Measurements from ENCODE around the gene PAM16.
A peak's percentile ranks its signal among the peaks of the same experiment; 100 is the strongest.

The PAM16 gene

DNA sequence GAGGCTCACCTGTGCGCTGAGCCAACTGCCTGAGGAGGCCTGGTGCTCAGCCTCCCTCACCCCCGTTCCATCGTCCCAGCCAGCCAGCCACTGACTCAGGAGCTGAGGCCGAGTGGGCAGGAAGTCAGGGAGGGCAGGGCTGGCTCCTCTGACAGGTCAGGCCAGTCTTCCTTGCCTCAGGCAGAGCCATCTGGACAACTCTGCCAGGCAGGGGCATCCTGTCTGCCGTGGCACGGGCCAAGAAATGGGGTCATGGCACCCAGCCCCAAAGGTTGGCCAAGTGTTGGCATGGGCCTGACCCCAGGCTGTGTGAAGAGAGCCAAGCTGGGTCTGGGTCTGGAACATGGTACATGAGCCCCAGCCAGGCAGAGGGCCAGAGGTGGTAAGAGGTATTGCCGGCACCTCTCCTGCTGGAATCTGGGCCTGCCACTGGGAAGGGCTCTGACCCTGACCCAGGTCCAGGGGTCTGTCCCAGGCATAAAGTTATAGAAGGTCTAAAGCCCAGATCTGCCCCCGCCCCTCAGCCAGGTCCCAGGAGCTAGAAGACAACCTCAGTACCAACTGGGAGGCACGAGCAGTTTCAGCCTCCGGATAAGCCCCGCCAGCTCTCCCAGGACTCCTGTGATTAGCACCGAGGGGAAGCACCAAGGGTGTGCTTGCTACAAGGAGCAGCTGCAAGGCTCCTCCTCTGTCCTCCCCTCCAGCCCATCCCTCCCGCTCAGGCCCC is 18.0 kb upstream of the PAM16 start:
- Mint-ChIP-seq H3K9me3 (no peaks in the 10 kb centered on the region), H3K4me1 (peaks cover 24 to 38% of the 10 kb centered on the region in 2 donors), H3K27ac (no peak overlapping the region), H3K36me3 (peaks cover 10 to 13% of the 10 kb centered on the region in 2 donors), H3K4me3 (no peak overlapping the region), H3K27me3 (no peaks in the 10 kb centered on the region)
- DNase-seq (no peak), ATAC-seq (replicated peaks) (no peak)

DNA sequence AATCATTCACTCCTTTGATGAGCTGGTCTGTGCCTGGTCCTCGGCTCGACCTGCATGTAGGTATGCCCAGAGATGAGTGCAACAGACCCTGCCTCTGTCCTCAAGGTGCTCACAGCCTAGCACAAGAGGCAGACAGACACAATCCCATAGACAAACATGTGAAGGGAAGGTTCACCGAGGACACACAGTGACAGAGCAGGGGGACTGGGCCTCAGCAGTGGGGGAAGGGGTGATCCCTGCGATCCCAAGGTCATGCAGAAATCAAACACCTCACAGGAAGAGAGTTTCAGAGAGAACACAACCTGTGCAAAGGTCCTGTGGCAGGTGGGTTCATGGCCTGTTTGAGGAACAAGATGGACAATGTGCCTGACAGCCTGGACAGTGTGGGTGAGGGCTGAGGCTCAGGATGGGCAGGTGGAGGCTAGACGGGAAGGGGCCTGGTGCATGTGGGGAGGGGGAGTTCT is 16.3 kb upstream of the PAM16 start:
- H3K36me3 Mint-ChIP-seq = peaks cover 17 to 25% of the 10 kb centered on the region in 2 donors
- ATAC-seq (replicated peaks) = no peak

DNA sequence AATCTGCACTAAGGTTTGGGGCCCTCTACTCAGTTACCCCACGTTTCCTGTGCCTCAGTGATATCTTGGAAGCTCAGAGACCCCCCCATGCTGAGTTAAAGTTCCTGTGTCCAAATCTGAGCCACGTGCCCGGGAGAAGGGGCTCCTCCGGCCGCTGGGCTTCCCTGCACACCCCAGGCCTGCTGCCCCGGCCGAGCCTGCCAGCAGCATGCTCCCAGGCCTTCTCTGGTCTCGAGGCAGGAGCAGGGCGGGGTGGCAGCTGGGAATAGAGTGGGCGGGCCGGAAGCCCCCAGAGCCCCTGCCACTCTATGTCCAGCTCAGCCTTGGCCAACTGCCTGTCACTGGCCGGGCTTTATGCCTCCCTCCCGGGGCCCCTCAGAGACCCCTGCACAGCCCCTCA is 14.9 kb upstream of the PAM16 start:
- H3K9me3 Mint-ChIP-seq = no peaks in the 10 kb centered on the region
- peaks cover 21 to 30% of the 10 kb centered on the region in 2 donors for H3K36me3 Mint-ChIP-seq
- no peaks in the 10 kb centered on the region for H3K27me3 Mint-ChIP-seq
- ATAC-seq (replicated peaks) (no peak), DNase-seq (no peak)
- peaks cover 20 to 21% of the 10 kb centered on the region in 2 donors for H3K4me1 Mint-ChIP-seq
- H3K27ac Mint-ChIP-seq = peak overlapping the region; percentile 87
- no peak overlapping the region for H3K4me3 Mint-ChIP-seq

More for the DNA sequence above, 16.3 kb upstream of the PAM16 start:
- peaks cover 22 to 26% of the 10 kb centered on the region in 2 donors for H3K4me1 Mint-ChIP-seq
- no peak for DNase-seq
- no peak overlapping the region for H3K4me3 Mint-ChIP-seq
- H3K27me3 Mint-ChIP-seq = no peaks in the 10 kb centered on the region
- H3K27ac Mint-ChIP-seq = peak overlapping the region; percentile 67
- no peaks in the 10 kb centered on the region for H3K9me3 Mint-ChIP-seq

DNA sequence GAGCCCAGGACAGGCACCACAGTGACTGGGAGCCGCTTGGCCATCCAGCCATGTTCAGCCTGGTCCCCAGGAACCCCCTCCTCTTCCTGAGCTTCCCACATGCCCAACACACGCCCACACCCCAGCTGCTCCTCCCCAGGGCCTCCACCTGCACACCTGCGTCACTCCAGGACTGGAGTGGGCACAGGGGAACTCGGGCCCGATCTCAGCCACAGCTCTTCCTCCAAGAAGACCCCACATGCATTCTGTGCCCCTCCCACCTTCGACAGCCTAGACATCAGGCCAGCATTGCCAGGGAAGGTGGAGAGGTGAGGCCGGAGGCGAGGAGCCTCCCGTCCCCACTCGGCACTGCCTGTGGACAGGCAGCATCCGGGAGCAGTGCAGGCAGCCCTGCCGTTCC is 14.5 kb upstream of the PAM16 start:
- peaks cover 21 to 22% of the 10 kb centered on the region in 2 donors for H3K4me1 Mint-ChIP-seq
- ATAC-seq (replicated peaks) = no peak
- H3K27me3 Mint-ChIP-seq = no peaks in the 10 kb centered on the region
- H3K9me3 Mint-ChIP-seq = no peaks in the 10 kb centered on the region
- H3K36me3 Mint-ChIP-seq = peaks cover 25 to 34% of the 10 kb centered on the region in 2 donors
- peak overlapping the region; percentile 87 for H3K27ac Mint-ChIP-seq
- DNase-seq = no peak
- no peak overlapping the region for H3K4me3 Mint-ChIP-seq

DNA sequence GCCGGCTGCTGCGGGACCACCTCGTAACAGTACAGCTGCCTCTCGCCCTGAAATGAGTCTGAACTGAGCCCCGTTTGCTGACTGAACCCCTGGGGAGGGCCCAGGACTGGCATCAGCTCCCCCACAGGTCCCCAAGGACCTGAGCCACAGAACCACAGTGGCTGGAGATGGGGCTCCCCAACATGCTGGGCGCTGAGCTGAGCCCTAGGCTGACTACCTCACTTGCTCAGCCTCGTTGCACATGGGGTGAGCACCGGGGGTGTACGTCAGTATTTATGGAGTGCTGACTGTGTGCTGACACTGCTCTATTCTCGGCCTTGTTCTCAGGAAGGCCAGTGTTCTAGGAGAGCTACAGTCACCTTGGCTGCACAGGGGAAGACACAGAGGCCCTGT is 13.9 kb upstream of the PAM16 start:
- Mint-ChIP-seq H3K27ac (peak overlapping the region; percentile 87), H3K9me3 (no peaks in the 10 kb centered on the region), H3K4me3 (peak overlapping the region in 1 of 2 donors; percentile 44), H3K4me1 (peaks cover 21 to 23% of the 10 kb centered on the region in 2 donors), H3K27me3 (no peaks in the 10 kb centered on the region), H3K36me3 (peaks cover 29 to 40% of the 10 kb centered on the region in 2 donors)
- ATAC-seq (replicated peaks) = peak; percentile 94 to 95
- peak; percentile 83 for DNase-seq

DNA sequence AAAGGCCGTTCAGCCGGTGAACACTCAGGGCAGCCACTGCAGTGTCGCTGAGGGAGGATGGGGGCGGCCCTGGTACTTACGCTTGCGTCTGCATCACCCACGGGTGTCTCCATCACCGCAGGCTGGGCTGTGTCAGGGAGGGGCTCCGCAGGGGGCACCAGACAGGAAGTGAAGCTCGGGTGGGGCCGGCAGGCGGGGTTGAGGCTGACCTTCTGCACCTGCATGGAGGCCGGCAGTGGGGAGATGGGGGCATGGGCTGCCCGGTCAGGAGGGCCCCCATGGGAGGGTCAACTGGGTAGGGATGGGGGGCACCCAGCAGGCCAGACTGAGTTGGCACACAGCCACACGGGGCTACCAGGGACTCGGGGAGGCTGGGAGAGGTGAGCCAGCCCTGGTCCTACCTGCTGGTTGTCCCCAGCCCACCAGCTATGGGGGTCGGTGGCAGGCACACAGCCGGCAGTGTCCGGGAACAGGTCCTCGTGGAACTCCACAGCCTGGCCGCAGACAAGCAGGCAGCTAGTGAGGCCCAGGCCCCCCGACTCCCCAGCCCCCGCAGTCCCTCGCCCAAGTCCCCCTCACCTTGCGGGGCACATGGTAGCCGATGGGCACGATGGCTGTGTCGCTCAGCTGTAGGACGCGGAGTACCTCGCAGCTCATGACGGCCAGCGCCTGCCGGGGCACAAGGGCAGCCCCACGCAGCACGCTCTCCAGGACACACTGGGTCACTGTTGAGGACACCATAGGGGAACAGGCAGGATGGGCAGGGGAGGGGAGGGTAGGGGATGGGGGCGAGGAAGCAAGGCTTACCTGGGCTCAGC is 13.3 kb upstream of the PAM16 start:
- Mint-ChIP-seq H3K4me1 (peaks cover 21 to 24% of the 10 kb centered on the region in 2 donors), H3K27ac (peak overlapping the region; percentile 62)

DNA sequence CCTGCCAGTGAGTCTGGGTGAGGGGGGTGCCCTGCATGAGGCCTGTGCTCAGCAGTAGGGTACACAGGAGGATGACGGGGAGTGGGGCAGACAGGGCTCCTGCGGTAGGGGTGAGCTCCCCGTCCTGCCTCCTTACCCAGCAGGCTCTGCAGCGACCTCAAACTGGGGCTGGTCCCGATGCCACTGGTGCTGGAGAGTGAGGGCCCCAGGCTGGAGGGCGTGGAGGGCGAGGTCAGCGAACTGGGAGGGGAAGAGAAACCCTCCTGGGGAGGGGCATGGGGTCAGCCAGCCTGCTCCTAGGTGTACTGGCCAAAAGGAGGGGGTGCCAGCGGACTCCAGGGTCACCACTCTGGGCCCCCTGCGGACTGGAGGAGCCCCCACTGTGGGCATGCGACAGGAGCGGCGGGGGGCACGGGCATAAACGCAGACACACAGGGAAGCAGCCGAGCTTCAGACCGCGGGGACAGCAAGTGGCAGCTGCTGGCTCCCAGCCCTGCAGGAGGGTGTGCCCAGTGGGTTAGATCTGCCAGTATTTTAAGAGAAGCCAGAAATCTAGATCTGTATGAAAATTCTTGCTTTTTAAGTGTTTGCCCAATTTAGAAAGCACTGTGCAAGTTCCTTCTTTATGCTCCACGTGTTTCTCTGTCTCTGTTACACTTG is 11.5 kb upstream of the PAM16 start:
- DNase-seq (no peak), ATAC-seq (replicated peaks) (no peak)
- Mint-ChIP-seq H3K4me3 (no peak overlapping the region), H3K36me3 (peaks cover 32 to 48% of the 10 kb centered on the region in 2 donors), H3K27ac (no peak overlapping the region), H3K4me1 (peaks cover 21 to 23% of the 10 kb centered on the region in 2 donors), H3K9me3 (no peaks in the 10 kb centered on the region), H3K27me3 (no peaks in the 10 kb centered on the region)

More for the DNA sequence above, 13.3 kb upstream of the PAM16 start:
- H3K9me3 Mint-ChIP-seq = no peaks in the 10 kb centered on the region
- H3K27me3 Mint-ChIP-seq = no peaks in the 10 kb centered on the region
- H3K4me3 Mint-ChIP-seq = peak overlapping the region in 1 of 2 donors; percentile 44
- peak; percentile 26 for DNase-seq
- peak in 1 of 2 donors; percentile 18 for ATAC-seq (replicated peaks)
- peaks cover 32 to 45% of the 10 kb centered on the region in 2 donors for H3K36me3 Mint-ChIP-seq

DNA sequence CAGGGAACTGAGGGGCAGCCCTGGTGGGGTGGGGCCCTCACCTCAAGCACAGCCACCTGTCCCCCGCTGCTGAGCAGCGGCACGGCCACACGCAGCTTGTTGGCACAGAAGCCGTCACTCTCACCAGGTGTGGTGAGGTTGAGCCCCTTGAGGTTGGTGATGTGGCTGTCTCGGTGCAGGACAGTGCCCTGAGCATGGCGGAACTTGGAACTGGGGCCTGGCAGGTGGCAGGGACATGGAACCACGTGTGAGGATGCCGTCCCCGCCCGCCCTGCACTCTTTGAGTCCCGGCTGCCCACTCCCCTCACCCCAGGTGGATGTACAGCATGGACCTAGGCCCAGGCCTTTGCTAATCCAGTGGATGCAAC is 10.8 kb upstream of the PAM16 start:
- Mint-ChIP-seq H3K4me3 (no peak overlapping the region), H3K27me3 (no peaks in the 10 kb centered on the region), H3K9me3 (no peaks in the 10 kb centered on the region), H3K36me3 (peaks cover 32 to 44% of the 10 kb centered on the region in 2 donors), H3K27ac (no peak overlapping the region), H3K4me1 (peaks cover 19 to 21% of the 10 kb centered on the region in 2 donors)
- DNase-seq (no peak), ATAC-seq (replicated peaks) (no peak)

DNA sequence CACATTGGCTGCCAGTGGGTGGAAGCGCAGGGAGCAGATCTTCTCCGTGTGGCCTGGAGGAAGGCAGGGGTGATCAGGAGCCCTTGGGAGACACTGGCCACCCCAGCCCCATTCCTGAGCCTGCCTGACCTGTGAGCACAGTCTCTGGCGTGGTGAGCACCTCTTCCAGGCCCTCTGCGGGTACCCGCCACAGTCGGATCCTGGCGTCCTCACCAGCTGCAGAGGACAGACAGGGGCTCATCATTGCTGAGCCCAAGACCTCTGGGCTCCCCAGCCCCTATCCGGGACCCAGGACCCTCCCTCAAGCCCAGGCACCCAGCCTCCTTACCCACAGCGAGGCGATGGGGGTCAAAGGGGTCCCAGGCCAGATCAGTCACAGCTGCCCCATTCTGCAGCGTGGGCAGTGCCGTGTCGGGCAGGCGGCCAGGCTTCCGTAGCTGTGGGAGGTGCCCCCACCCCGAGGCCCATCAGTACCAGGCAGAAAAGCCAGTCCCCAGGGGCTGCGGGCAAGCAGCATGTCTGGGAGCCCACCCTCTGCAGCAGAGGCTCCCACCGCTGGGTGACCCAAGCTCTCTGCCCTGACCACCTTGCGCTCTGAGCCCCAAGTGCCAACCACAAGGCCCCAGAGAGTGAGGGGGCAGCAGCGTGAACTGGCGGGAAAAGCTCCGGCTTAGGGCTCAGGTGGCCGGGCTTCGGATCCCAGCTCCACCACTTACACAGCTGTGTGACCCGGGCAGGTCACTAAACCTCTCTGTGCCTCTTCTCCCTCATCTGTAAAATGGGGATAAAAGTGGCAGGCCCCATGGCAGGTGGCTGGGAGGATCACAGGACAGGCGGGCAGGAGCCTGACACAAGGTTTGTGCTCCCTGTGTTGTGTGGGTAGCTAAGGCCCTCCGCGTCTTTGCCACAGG is 10.2 kb upstream of the PAM16 start:
- peak overlapping the region; percentile 9 for H3K27ac Mint-ChIP-seq
- ATAC-seq (replicated peaks) (no peak), DNase-seq (no peak)
- peaks cover 19 to 21% of the 10 kb centered on the region in 2 donors for H3K4me1 Mint-ChIP-seq
- H3K9me3 Mint-ChIP-seq = no peaks in the 10 kb centered on the region
- no peak overlapping the region for H3K4me3 Mint-ChIP-seq
- H3K36me3 Mint-ChIP-seq = peaks cover 32 to 44% of the 10 kb centered on the region in 2 donors
- H3K27me3 Mint-ChIP-seq = no peaks in the 10 kb centered on the region

DNA sequence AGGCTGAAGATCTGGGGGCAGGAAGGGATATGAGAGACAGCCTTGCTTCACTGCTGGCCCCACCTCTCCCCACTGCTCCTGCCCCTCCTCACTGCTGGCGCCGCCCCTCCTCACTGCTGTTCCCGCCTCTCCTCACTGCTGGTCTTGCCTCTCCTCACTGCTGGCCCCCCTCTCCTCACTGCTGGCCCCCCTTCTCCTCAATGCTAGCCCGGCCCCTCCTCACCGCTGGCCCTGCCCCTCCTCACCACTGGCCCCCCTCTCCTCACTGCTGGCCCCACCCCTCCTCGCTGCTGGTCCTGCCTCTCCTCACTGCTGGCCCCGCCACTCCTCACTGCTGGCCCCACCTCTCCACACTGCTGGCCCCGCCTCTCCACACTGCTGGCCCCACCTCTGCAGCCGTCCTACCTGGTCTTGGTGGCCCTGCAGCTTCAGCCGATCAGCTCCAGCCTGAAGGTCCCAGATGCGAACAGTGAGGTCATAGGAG is 9.5 kb upstream of the PAM16 start:
- H3K36me3 Mint-ChIP-seq = peaks cover 32 to 43% of the 10 kb centered on the region in 2 donors
- no peak overlapping the region for H3K27ac Mint-ChIP-seq
- no peak overlapping the region for H3K4me3 Mint-ChIP-seq
- no peak for DNase-seq
- peaks cover 17% of the 10 kb centered on the region in 2 donors for H3K4me1 Mint-ChIP-seq
- H3K27me3 Mint-ChIP-seq = no peaks in the 10 kb centered on the region
- ATAC-seq (replicated peaks) = no peak
- H3K9me3 Mint-ChIP-seq = no peaks in the 10 kb centered on the region

DNA sequence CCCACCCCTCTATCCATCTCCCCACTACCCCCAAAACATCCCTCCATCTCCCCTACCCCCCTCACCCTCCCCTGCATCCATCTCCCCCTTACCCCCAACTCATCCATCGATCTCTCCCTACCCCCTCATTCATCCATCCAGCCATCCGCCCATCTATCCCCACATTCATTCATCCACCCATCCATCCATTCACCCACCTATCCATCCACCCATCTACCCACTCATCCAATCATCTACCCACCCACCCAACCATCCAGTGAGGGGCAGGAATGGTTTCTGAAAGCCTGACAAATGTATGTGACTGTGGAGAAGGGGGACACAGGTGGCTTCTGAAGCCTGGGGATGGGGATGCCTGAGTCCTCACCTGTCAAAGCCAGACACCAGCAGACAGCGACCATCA is 8.8 kb upstream of the PAM16 start:
- no peaks in the 10 kb centered on the region for H3K27me3 Mint-ChIP-seq
- no peak overlapping the region for H3K27ac Mint-ChIP-seq
- H3K4me3 Mint-ChIP-seq = no peak overlapping the region
- no peaks in the 10 kb centered on the region for H3K9me3 Mint-ChIP-seq
- peaks cover 10 to 12% of the 10 kb centered on the region in 2 donors for H3K4me1 Mint-ChIP-seq
- no peak for ATAC-seq (replicated peaks)
- H3K36me3 Mint-ChIP-seq = peaks cover 33 to 43% of the 10 kb centered on the region in 2 donors
- no peak for DNase-seq

DNA sequence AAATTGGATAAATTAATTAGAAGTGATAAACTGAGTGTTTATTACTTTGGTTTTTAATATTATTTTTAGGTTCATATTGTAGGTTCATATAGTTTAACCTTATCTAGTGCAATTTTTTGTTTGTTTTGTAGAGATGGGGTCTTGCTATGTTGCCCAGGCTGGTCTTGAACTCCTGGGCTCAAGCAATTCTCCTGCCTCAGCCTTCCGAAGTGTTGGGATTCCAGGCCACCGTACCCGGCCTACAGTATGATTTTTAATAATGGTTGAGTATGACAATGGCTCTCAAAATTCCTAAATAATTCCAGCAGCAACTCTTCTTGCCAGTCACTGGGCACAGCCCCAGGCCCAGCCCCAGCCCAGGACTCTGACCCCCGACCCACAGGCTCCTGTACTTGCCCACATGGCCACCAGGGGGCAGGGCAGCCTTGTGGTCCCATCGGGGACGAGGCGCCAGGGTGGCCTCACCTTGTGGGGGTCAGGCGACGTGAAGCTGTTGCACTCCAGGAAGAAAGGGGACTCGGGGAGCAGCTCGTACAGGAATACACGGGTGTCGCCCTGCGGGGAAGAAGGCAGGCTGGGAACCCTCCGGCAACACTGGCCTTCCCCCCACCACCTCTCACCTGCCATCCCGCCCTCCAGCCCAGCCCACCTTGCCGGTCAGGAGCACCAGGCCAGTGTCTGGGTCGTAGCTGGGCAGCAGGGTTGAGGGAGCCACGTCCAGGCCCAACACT is 7.9 kb upstream of the PAM16 start:
- DNase-seq = peak; percentile 42
- Mint-ChIP-seq H3K9me3 (no peaks in the 10 kb centered on the region), H3K36me3 (peaks cover 37 to 44% of the 10 kb centered on the region in 2 donors), H3K27ac (no peak overlapping the region), H3K27me3 (no peaks in the 10 kb centered on the region), H3K4me3 (no peak overlapping the region), H3K4me1 (peaks cover 3 to 8% of the 10 kb centered on the region in 2 donors)
- peak; percentile 75 to 81 for ATAC-seq (replicated peaks)

DNA sequence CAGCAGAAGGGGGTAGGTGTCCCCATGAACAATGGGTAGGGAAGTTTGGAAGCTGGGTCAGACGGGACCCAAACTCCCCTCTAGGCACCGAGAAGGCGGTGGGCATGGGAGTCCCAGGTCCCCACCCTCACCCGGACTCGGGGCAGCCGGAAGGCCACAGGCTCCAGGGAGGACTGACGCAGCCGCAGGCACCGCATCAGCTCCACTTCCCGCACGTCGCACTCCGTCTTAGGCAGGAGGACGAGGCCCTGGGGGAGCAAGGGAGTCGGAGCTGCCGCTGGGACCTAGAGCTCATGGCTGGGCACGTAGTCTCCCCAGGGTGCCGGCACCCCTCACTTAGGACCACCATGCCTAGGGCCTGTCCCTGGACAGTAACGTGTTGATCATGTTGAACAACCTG is 7.1 kb upstream of the PAM16 start:
- peaks cover 33 to 44% of the 10 kb centered on the region in 2 donors for H3K36me3 Mint-ChIP-seq
- H3K27me3 Mint-ChIP-seq = no peaks in the 10 kb centered on the region
- H3K27ac Mint-ChIP-seq = peak overlapping the region; percentile 57

More for the DNA sequence above, 7.1 kb upstream of the PAM16 start:
- Mint-ChIP-seq H3K9me3 (no peaks in the 10 kb centered on the region), H3K4me3 (no peak overlapping the region), H3K4me1 (peaks cover 0 to 8% of the 10 kb centered on the region in 2 donors)
- ATAC-seq (replicated peaks) (no peak), DNase-seq (no peak)

Data from stimulated activated naive B cell treated with anti-CD40 and anti-IgM and Interleukin-4, amounts not matched to agents 10 μg/mL and 1 μg/mL and 100 μg/mL, for 72 hours (primary cell).